SK-N-MC (cell line): Measurements from ENCODE around the gene ANXA2R.
A peak's percentile ranks its signal among the peaks of the same experiment; 100 is the strongest.

Source experiments
- DNase-seq: peaks from one replicate; pipeline ENCODE4 v3.0.0-alpha.2; 2011; ENCODE audit warnings: low read depth, low spot score
- H3K27ac ChIP-seq: fragments of 200-600 bp; sonication (generic); 2 replicates; pipeline ENCODE4 v1.5.1; 2016; ENCODE audit warnings: mixed run types
- H3K36me3 ChIP-seq: fragments of 200-600 bp; sonication (generic); 2 replicates; pipeline ENCODE4 v1.6.1; 2017; ENCODE audit warnings: antibody characterized with exemption, low read length, mixed read lengths; ENCODE audit not compliant: insufficient read depth
- H3K4me3 ChIP-seq: fragments of 200-600 bp; sonication (generic); 2 replicates; pipeline ENCODE4 v1.5.1; 2016
- H3K9ac ChIP-seq: fragments of 200-600 bp; sonication (generic); 2 replicates; pipeline ENCODE4 v1.8.0; 2017; ENCODE audit warnings: mixed run types, mixed read lengths; ENCODE audit not compliant: insufficient read length
- H3K9me3 ChIP-seq: fragments of 200-600 bp; sonication (generic); 2 replicates; pipeline ENCODE4 v1.6.1; 2017; ENCODE audit warnings: low read depth, mild to moderate bottlenecking, antibody characterized with exemption, low read length, moderate library complexity, mixed read lengths
- EZH2 ChIP-seq: fragments of 200-600 bp; sonication (generic); IDR thresholded peaks from one replicate; pipeline ENCODE4 v1.6.1; 2017; ENCODE audit warnings: antibody characterized with exemption
- FOXP2 ChIP-seq: optimal IDR thresholded peaks from 2 replicates; pipeline ENCODE3; 2011; ENCODE audit warnings: mild to moderate bottlenecking, moderate library complexity; ENCODE audit not compliant: insufficient read depth; ENCODE audit errors: extremely low read length, control extremely low read depth
- POLR2AphosphoS5 ChIP-seq: IDR thresholded peaks from 2 replicates; pipeline ENCODE4 v1.6.1; 2012; ENCODE audit warnings: mild to moderate bottlenecking, low read depth, low read length, borderline replicate concordance

ANXA2R gene

GRCh38 chr5:43039152-43039470 lies 1.0 kb downstream of the ANXA2R start:
- Histone ChIP-seq H3K27ac (peak overlapping the region; percentile 82), H3K9ac (peak overlapping the region; percentile 78), H3K4me3 (peak overlapping the region; percentile 91), H3K36me3 (no peaks in the 10 kb centered on the region), H3K9me3 (no peaks in the 10 kb centered on the region)
- DNase-seq, result no peak
- no peak for TF ChIP-seq FOXP2
- no peak for TF ChIP-seq EZH2
- no peak for TF ChIP-seq POLR2AphosphoS5

- Histone ChIP-seq H3K27ac (no peak overlapping the region), H3K36me3 (no peaks in the 10 kb centered on the region), H3K9ac (no peak overlapping the region), H3K4me3 (peak overlapping the region; percentile 16), H3K9me3 (no peaks in the 10 kb centered on the region)
- no peak for DNase-seq
- no peak for TF ChIP-seq FOXP2
These were observed 1.6 kb downstream of the ANXA2R start for GRCh38 chr5:43038496-43038989.

- H3K36me3 ChIP-seq, result no peaks in the 10 kb centered on the region
- H3K4me3 ChIP-seq, result peak overlapping the region; percentile 16
- no peak for DNase-seq
- TF ChIP-seq POLR2AphosphoS5 (no peak), FOXP2 (no peak), EZH2 (no peak)
- H3K9ac ChIP-seq, result no peak overlapping the region
- H3K27ac ChIP-seq, result peak overlapping the region; percentile 21; the same call in 1 of the 2 replicates
- no peaks in the 10 kb centered on the region for H3K9me3 ChIP-seq
These were observed 2.3 kb downstream of the ANXA2R start for GRCh38 chr5:43037636-43038495.

GRCh38 chr5:43036856-43037635 lies 3.1 kb downstream of the ANXA2R start:
- H3K4me3 ChIP-seq, result no peak overlapping the region; the same call in 1 of the 2 replicates
- no peak for DNase-seq
- no peaks in the 10 kb centered on the region for H3K9me3 ChIP-seq
- no peak for TF ChIP-seq FOXP2
- no peak for TF ChIP-seq POLR2AphosphoS5
- no peak for TF ChIP-seq EZH2
- H3K9ac ChIP-seq, result no peak overlapping the region
- H3K27ac ChIP-seq, result peak overlapping the region; percentile 21; the same call in 1 of the 2 replicates
- H3K36me3 ChIP-seq, result no peaks in the 10 kb centered on the region

- no peak overlapping the region for H3K27ac ChIP-seq
- H3K36me3 ChIP-seq, result no peaks in the 10 kb centered on the region
- no peak overlapping the region for H3K9ac ChIP-seq
- DNase-seq, result no peak
- H3K4me3 ChIP-seq, result no peak overlapping the region
- no peaks in the 10 kb centered on the region for H3K9me3 ChIP-seq
- no peak for TF ChIP-seq POLR2AphosphoS5
These were observed 3.7 kb downstream of the ANXA2R start for GRCh38 chr5:43036409-43036808.

- TF ChIP-seq POLR2AphosphoS5 (no peak), FOXP2 (no peak), EZH2 (no peak)
- Histone ChIP-seq H3K4me3 (no peak overlapping the region), H3K27ac (no peak overlapping the region)
These were observed 5.5 kb downstream of the ANXA2R start for GRCh38 chr5:43034591-43034968.

GRCh38 chr5:43033841-43034590 lies 6.1 kb downstream of the ANXA2R start:
- TF ChIP-seq EZH2 (no peak), FOXP2 (no peak), POLR2AphosphoS5 (no peak)
- H3K36me3 ChIP-seq, result no peaks in the 10 kb centered on the region
- no peaks in the 10 kb centered on the region for H3K9me3 ChIP-seq
- no peak overlapping the region for H3K27ac ChIP-seq
- H3K4me3 ChIP-seq, result no peak overlapping the region
- no peak overlapping the region for H3K9ac ChIP-seq
- DNase-seq, result no peak

More at GRCh38 chr5:43034591-43034968, 5.5 kb downstream of the ANXA2R start:
- no peaks in the 10 kb centered on the region for H3K36me3 ChIP-seq
- H3K9ac ChIP-seq, result no peak overlapping the region
- DNase-seq, result no peak
- H3K9me3 ChIP-seq, result no peaks in the 10 kb centered on the region
